ENCODE measurements around the gene PURA. TPM values are rescaled to one million over a fixed set of nuclear protein-coding genes. Genes with fewer than 3 reads are reported as not detected.

PURA gene
- total and polyA plus RNA-seq, 2 of the 13 experiments (the other 11 are each of a cell fraction or from before 2014, with no cell fraction given): 2.0 to 5.0 TPM

DNA sequence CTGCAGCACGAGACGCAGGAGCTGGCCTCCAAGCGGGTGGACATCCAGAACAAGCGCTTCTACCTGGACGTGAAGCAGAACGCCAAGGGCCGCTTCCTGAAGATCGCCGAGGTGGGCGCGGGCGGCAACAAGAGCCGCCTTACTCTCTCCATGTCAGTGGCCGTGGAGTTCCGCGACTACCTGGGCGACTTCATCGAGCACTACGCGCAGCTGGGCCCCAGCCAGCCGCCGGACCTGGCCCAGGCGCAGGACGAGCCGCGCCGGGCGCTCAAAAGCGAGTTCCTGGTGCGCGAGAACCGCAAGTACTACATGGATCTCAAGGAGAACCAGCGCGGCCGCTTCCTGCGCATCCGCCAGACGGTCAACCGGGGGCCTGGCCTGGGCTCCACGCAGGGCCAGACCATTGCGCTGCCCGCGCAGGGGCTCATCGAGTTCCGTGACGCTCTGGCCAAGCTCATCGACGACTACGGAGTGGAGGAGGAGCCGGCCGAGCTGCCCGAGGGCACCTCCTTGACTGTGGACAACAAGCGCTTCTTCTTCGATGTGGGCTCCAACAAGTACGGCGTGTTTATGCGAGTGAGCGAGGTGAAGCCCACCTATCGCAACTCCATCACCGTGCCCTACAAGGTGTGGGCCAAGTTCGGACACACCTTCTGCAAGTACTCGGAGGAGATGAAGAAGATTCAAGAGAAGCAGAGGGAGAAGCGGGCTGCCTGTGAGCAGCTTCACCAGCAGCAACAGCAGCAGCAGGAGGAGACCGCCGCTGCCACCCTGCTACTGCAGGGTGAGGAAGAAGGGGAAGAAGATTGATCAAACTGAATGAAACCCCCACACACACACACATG is 654 bp downstream of the PURA start (continued):
- TF ChIP-seq, protein P1, sequence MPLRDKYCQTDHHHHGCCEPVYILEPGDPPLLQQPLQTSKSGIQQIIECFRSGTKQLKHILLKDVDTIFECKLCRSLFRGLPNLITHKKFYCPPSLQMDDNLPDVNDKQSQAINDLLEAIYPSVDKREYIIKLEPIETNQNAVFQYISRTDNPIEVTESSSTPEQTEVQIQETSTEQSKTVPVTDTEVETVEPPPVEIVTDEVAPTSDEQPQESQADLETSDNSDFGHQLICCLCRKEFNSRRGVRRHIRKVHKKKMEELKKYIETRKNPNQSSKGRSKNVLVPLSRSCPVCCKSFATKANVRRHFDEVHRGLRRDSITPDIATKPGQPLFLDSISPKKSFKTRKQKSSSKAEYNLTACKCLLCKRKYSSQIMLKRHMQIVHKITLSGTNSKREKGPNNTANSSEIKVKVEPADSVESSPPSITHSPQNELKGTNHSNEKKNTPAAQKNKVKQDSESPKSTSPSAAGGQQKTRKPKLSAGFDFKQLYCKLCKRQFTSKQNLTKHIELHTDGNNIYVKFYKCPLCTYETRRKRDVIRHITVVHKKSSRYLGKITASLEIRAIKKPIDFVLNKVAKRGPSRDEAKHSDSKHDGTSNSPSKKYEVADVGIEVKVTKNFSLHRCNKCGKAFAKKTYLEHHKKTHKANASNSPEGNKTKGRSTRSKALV (CRISPR knock-in tag; IDR thresholded peaks at IDR 0.05): 0 out of 2 replicates have a peak, but pooled peaks have one; percentile 64
- TF ChIP-seq, protein P2, sequence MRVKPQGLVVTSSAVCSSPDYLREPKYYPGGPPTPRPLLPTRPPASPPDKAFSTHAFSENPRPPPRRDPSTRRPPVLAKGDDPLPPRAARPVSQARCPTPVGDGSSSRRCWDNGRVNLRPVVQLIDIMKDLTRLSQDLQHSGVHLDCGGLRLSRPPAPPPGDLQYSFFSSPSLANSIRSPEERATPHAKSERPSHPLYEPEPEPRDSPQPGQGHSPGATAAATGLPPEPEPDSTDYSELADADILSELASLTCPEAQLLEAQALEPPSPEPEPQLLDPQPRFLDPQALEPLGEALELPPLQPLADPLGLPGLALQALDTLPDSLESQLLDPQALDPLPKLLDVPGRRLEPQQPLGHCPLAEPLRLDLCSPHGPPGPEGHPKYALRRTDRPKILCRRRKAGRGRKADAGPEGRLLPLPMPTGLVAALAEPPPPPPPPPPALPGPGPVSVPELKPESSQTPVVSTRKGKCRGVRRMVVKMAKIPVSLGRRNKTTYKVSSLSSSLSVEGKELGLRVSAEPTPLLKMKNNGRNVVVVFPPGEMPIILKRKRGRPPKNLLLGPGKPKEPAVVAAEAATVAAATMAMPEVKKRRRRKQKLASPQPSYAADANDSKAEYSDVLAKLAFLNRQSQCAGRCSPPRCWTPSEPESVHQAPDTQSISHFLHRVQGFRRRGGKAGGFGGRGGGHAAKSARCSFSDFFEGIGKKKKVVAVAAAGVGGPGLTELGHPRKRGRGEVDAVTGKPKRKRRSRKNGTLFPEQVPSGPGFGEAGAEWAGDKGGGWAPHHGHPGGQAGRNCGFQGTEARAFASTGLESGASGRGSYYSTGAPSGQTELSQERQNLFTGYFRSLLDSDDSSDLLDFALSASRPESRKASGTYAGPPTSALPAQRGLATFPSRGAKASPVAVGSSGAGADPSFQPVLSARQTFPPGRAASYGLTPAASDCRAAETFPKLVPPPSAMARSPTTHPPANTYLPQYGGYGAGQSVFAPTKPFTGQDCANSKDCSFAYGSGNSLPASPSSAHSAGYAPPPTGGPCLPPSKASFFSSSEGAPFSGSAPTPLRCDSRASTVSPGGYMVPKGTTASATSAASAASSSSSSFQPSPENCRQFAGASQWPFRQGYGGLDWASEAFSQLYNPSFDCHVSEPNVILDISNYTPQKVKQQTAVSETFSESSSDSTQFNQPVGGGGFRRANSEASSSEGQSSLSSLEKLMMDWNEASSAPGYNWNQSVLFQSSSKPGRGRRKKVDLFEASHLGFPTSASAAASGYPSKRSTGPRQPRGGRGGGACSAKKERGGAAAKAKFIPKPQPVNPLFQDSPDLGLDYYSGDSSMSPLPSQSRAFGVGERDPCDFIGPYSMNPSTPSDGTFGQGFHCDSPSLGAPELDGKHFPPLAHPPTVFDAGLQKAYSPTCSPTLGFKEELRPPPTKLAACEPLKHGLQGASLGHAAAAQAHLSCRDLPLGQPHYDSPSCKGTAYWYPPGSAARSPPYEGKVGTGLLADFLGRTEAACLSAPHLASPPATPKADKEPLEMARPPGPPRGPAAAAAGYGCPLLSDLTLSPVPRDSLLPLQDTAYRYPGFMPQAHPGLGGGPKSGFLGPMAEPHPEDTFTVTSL (CRISPR knock-in tag; IDR thresholded peaks at IDR 0.05; ENCODE audit: borderline replicate concordance): no peak
- TF ChIP-seq, protein P3, sequence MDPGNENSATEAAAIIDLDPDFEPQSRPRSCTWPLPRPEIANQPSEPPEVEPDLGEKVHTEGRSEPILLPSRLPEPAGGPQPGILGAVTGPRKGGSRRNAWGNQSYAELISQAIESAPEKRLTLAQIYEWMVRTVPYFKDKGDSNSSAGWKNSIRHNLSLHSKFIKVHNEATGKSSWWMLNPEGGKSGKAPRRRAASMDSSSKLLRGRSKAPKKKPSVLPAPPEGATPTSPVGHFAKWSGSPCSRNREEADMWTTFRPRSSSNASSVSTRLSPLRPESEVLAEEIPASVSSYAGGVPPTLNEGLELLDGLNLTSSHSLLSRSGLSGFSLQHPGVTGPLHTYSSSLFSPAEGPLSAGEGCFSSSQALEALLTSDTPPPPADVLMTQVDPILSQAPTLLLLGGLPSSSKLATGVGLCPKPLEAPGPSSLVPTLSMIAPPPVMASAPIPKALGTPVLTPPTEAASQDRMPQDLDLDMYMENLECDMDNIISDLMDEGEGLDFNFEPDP (CRISPR knock-in tag; conservative IDR thresholded peaks at IDR 0.05): no peak
- TF ChIP-seq SNAI1 (CRISPR knock-in tag; IDR thresholded peaks at IDR 0.05; ENCODE audit: borderline replicate concordance) (no peak), ZNF446 (CRISPR knock-in tag; IDR thresholded peaks at IDR 0.05) (0 out of 2 replicates have a peak, but pooled peaks have one; percentile 46), KMT2A (CRISPR knock-in tag; IDR thresholded peaks at IDR 0.05) (peak; percentile 60), ZNF24 (IDR thresholded peaks at IDR 0.05) (no peak), AHR (CRISPR knock-in tag; IDR thresholded peaks at IDR 0.05) (no peak), AGO2 (optimal IDR thresholded peaks at IDR 0.05; ENCODE audit: low read depth, low read length) (peak; percentile 73), FOXK1 (CRISPR knock-in tag; IDR thresholded peaks at IDR 0.05; ENCODE audit: borderline replicate concordance, low read depth) (0 out of 2 replicates have a peak, but pooled peaks have one; percentile 15), ZNF746 (CRISPR knock-in tag; IDR thresholded peaks at IDR 0.05) (no peak), POGZ (CRISPR knock-in tag; IDR thresholded peaks at IDR 0.05) (no peak), ZNF619 (CRISPR knock-in tag; IDR thresholded peaks at IDR 0.05) (no peak), GTF2F1 (IDR thresholded peaks at IDR 0.05; ENCODE audit: low read length) (no peak), ATF7-NPFF (CRISPR knock-in tag; IDR thresholded peaks at IDR 0.05; ENCODE audit: low read depth) (no peak), ZNF598 (CRISPR knock-in tag; IDR thresholded peaks at IDR 0.05; ENCODE audit: borderline replicate concordance) (peak; percentile 52; the same call in 1 of the 2 replicates)
- TF ChIP-seq, protein P4, sequence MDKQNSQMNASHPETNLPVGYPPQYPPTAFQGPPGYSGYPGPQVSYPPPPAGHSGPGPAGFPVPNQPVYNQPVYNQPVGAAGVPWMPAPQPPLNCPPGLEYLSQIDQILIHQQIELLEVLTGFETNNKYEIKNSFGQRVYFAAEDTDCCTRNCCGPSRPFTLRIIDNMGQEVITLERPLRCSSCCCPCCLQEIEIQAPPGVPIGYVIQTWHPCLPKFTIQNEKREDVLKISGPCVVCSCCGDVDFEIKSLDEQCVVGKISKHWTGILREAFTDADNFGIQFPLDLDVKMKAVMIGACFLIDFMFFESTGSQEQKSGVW (CRISPR knock-in tag; IDR thresholded peaks at IDR 0.05; ENCODE audit: borderline replicate concordance): no peak
- TF ChIP-seq, protein P5, sequence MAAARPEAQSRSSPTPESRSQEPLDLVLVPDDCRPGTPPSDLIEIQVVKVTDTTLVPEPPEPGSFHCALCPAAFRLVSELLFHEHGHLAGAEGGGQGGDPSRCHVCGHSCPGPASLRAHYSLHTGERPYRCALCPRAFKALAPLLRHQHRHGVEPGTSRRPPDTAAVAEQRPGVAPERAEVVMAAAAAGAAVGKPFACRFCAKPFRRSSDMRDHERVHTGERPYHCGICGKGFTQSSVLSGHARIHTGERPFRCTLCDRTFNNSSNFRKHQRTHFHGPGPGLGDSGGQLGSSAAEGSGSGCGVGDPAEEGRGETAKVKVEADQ (CRISPR knock-in tag; IDR thresholded peaks at IDR 0.05; ENCODE audit: borderline replicate concordance): no peak
